Measurements from ENCODE around the gene DYNLL2. TPM values are rescaled to one million over a fixed set of nuclear protein-coding genes. Genes with fewer than 3 reads are reported as not detected.

The DYNLL2 gene
- polyA plus RNA-seq, 2 of the 4 experiments (the other 2 are of a cell fraction) = 19.6 to 33.7 TPM

DNA sequence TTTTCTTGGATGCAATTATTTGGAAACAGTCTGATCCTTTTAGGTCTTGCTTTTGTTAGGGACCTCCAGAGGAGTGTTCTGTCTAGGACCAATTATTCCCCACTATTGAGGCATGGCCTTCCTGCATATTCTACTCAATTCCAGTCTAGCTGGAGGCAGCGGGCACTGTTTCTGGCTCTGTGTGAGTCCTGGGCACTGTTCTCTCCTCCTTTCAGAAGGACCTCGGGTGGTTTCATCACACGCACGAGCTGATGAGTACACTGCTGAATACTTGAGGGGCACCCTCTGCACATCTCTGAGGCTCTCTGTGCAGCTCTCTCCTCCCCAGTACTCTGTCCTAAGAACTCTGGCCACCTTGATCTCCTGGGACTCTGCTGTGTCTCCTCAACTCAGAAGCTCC is 30.7 kb downstream of the DYNLL2 start:
- TF ChIP-seq, protein P1, sequence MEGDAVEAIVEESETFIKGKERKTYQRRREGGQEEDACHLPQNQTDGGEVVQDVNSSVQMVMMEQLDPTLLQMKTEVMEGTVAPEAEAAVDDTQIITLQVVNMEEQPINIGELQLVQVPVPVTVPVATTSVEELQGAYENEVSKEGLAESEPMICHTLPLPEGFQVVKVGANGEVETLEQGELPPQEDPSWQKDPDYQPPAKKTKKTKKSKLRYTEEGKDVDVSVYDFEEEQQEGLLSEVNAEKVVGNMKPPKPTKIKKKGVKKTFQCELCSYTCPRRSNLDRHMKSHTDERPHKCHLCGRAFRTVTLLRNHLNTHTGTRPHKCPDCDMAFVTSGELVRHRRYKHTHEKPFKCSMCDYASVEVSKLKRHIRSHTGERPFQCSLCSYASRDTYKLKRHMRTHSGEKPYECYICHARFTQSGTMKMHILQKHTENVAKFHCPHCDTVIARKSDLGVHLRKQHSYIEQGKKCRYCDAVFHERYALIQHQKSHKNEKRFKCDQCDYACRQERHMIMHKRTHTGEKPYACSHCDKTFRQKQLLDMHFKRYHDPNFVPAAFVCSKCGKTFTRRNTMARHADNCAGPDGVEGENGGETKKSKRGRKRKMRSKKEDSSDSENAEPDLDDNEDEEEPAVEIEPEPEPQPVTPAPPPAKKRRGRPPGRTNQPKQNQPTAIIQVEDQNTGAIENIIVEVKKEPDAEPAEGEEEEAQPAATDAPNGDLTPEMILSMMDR (IDR thresholded peaks at IDR 0.05) = no peak
- TF ChIP-seq, protein P2, sequence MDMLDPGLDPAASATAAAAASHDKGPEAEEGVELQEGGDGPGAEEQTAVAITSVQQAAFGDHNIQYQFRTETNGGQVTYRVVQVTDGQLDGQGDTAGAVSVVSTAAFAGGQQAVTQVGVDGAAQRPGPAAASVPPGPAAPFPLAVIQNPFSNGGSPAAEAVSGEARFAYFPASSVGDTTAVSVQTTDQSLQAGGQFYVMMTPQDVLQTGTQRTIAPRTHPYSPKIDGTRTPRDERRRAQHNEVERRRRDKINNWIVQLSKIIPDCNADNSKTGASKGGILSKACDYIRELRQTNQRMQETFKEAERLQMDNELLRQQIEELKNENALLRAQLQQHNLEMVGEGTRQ (IDR thresholded peaks at IDR 0.05) = no peak
- TF ChIP-seq, protein P3, sequence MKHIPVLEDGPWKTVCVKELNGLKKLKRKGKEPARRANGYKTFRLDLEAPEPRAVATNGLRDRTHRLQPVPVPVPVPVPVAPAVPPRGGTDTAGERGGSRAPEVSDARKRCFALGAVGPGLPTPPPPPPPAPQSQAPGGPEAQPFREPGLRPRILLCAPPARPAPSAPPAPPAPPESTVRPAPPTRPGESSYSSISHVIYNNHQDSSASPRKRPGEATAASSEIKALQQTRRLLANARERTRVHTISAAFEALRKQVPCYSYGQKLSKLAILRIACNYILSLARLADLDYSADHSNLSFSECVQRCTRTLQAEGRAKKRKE (CRISPR knock-in tag; IDR thresholded peaks at IDR 0.05; ENCODE audit: low read depth) = no peak
- no peak for TF ChIP-seq JUN (IDR thresholded peaks at IDR 0.05)
- TF ChIP-seq HDAC2 (IDR thresholded peaks at IDR 0.05) = no peak
- TF ChIP-seq, protein P4, sequence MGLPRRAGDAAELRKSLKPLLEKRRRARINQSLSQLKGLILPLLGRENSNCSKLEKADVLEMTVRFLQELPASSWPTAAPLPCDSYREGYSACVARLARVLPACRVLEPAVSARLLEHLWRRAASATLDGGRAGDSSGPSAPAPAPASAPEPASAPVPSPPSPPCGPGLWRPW (IDR thresholded peaks at IDR 0.05) = no peak
- TF ChIP-seq EHMT2 (IDR thresholded peaks at IDR 0.05; ENCODE audit: low read depth) = no peak
- TF ChIP-seq, protein P5, sequence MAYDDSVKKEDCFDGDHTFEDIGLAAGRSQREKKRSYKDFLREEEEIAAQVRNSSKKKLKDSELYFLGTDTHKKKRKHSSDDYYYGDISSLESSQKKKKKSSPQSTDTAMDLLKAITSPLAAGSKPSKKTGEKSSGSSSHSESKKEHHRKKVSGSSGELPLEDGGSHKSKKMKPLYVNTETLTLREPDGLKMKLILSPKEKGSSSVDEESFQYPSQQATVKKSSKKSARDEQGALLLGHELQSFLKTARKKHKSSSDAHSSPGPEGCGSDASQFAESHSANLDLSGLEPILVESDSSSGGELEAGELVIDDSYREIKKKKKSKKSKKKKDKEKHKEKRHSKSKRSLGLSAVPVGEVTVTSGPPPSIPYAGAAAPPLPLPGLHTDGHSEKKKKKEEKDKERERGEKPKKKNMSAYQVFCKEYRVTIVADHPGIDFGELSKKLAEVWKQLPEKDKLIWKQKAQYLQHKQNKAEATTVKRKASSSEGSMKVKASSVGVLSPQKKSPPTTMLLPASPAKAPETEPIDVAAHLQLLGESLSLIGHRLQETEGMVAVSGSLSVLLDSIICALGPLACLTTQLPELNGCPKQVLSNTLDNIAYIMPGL (CRISPR knock-in tag; IDR thresholded peaks at IDR 0.05; ENCODE audit: borderline replicate concordance) = no peak
- TF ChIP-seq RNF2 (IDR thresholded peaks at IDR 0.05; ENCODE audit: borderline replicate concordance, low read depth) = no peak
- no peak for TF ChIP-seq BHLHE40 (IDR thresholded peaks at IDR 0.05; ENCODE audit: low read depth, low read length)
- TF ChIP-seq MAFK (IDR thresholded peaks at IDR 0.05; ENCODE audit: partially characterized antibody) = no peak
- TF ChIP-seq POLR2A (IDR thresholded peaks at IDR 0.05; ENCODE audit: low read length) = no peak
- no peak for TF ChIP-seq SMC3 (IDR thresholded peaks at IDR 0.05)
- H3K27ac ChIP-seq = no peak overlapping the region
- 27% methylated on average over 4 of the region's 4 CpGs for WGBS (ENCODE audit: missing lambda C conversion rate)
- CTCF ChIA-PET = interaction anchor here (0.7 to 5.5 kb wide), 32 partner anchors 8 to 1007 kb away, joined by 3 to 82 read pairs (median 4); partner anchors contain the start of gene MRPS23
- POLR2A ChIA-PET = no interaction called here
- ATAC-seq (peak; percentile 15 to 44; a peak in 3 of 6 replicates), DNase-seq (ENCODE audit: low read depth in 1 of 2, low spot score in 1 of 2) (no peak), FAIRE-seq (no peak)
- H3K4me2 ChIP-seq = no peak overlapping the region
- no peaks in the 10 kb centered on the region for H3K4me1 ChIP-seq
- no peak overlapping the region for H3K4me3 ChIP-seq
- no peaks in the 10 kb centered on the region for H3K9me3 ChIP-seq

DNA sequence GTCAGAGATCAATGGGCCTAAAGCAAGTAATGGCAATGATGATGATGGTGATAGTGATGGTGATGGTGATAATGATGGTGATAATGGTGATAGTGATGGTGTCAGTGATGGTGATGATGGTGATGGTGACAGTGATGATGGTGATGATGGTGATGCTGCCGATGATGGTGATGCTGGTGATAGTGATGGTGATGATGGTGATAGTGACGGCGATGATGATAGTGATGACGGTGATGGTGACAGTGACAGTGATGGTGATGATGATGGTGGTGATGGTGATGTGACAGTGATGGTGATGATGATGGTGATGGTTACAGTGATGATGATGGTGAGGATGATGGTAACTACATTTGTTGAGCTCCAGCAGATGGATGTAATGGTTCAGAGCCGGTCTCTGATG is 34.2 kb downstream of the DYNLL2 start:
- DNase-seq (ENCODE audit: low read depth in 1 of 2, low spot score in 1 of 2) (no peak), ATAC-seq (no peak), FAIRE-seq (no peak)
- no peak overlapping the region for H3K4me3 ChIP-seq
- CTCF ChIA-PET = interaction anchor here (0.7 to 1.9 kb wide), 3 partner anchors 38 to 259 kb away, joined by 3 to 5 read pairs (median 4); no protein-coding TSS in a partner anchor
- no peaks in the 10 kb centered on the region for H3K4me1 ChIP-seq
- POLR2A ChIA-PET = no interaction called here
- H3K9me3 ChIP-seq = no peaks in the 10 kb centered on the region
- H3K27ac ChIP-seq = no peak overlapping the region
- WGBS (ENCODE audit: missing lambda C conversion rate) = 32% methylated on average over 5 of the region's 5 CpGs
- no peak overlapping the region for H3K4me2 ChIP-seq
- no peak for TF ChIP-seq TFCP2L1 (CRISPR knock-in tag; IDR thresholded peaks at IDR 0.05)
- TF ChIP-seq BHLHE40 (IDR thresholded peaks at IDR 0.05; ENCODE audit: low read depth, low read length) = no peak
- TF ChIP-seq EHF (CRISPR knock-in tag; IDR thresholded peaks at IDR 0.05) = no peak

DNA sequence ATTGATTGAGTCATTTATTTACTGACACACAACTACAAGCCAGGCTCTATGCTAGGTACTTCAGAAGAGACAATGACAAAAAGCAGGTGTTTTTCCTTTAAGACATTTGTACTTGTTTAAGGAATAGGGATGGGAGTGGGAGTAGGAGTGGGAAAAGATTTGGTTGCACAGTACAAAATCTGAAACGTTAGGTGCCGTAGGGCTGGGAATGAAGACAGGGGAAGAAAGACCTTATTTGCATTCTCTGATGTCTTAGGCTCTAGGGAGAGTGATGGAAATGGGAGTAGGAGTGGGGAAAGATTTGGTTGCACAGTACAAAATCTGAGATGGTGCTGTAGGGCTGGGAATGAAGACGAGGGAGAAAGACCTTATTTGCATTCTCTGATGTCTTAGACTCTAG is 36.3 kb downstream of the DYNLL2 start:
- no peak for FAIRE-seq
- ATAC-seq = no peak
- no peaks in the 10 kb centered on the region for H3K4me1 ChIP-seq
- H3K9me3 ChIP-seq = no peaks in the 10 kb centered on the region
- no peak for TF ChIP-seq CBX2 (IDR thresholded peaks at IDR 0.05; ENCODE audit: borderline replicate concordance, low read depth)
- TF ChIP-seq MAZ (IDR thresholded peaks at IDR 0.05; ENCODE audit: borderline replicate concordance, low read depth, low read length) = no peak
- no peak for TF ChIP-seq HOXB5 (CRISPR knock-in tag; IDR thresholded peaks at IDR 0.05)
- TF ChIP-seq SREBF2 (IDR thresholded peaks at IDR 0.05) = no peak
- no peak for DNase-seq (ENCODE audit: low read depth in 1 of 2, low spot score in 1 of 2)
- no peak overlapping the region for H3K27ac ChIP-seq
- CTCF ChIA-PET = interaction anchor here (3.8 kb wide), 1 partner anchor 52 kb away, joined by 30 read pairs; no protein-coding TSS in a partner anchor
- no peak overlapping the region for H3K4me2 ChIP-seq
- H3K4me3 ChIP-seq = no peak overlapping the region
- 29% methylated on average over 3 of the region's 3 CpGs for WGBS (ENCODE audit: missing lambda C conversion rate)
- POLR2A ChIA-PET = no interaction called here
